OCI-LY1 (cell line): Measurements from ENCODE around the gene MECP2.

ENCODE experiments used
- H2AFZ ChIP-seq: fragments of 200-600 bp; sonication (generic), shearing (Covaris generic); 2 replicates; pipeline ENCODE4 v1.6.0; 2014; ENCODE audit warnings: antibody characterized with exemption, mild to moderate bottlenecking, low read length
- H3F3A ChIP-seq: fragments of 200-600 bp; sonication (generic), shearing (Covaris generic); 2 replicates; pipeline ENCODE4 v1.6.0; 2014; ENCODE audit warnings: mild to moderate bottlenecking, antibody characterized with exemption, low read length, moderate library complexity; ENCODE audit not compliant: insufficient read depth
- H3K27ac ChIP-seq: fragments of 200-600 bp; sonication (generic); 2 replicates; pipeline ENCODE4 v1.5.1; 2014; ENCODE audit warnings: low read length, mixed run types, mild to moderate bottlenecking, low read depth; ENCODE audit not compliant: poor library complexity, severe bottlenecking
- H3K27me3 ChIP-seq: fragments of 200-600 bp; sonication (generic); 2 replicates; pipeline ENCODE4 v1.6.0; 2014; ENCODE audit warnings: antibody characterized with exemption, mild to moderate bottlenecking, low read length, moderate library complexity; ENCODE audit not compliant: insufficient read depth
- H3K36me3 ChIP-seq: fragments of 200-600 bp; sonication (generic); 2 replicates; pipeline ENCODE4 v1.6.1; 2014; ENCODE audit warnings: mild to moderate bottlenecking, antibody characterized with exemption, low read length, moderate library complexity, mixed read lengths; ENCODE audit not compliant: insufficient read depth
- H3K4me1 ChIP-seq: fragments of 200-600 bp; sonication (generic); 2 replicates; pipeline ENCODE4 v1.5.1; 2014; ENCODE audit warnings: mild to moderate bottlenecking, low read length, moderate library complexity; ENCODE audit not compliant: insufficient read depth, severe bottlenecking
- H3K4me2 ChIP-seq: fragments of 200-600 bp; sonication (generic), shearing (Covaris generic); 2 replicates; pipeline ENCODE4 v1.6.1; 2014; ENCODE audit warnings: low read length
- H3K4me3 ChIP-seq: fragments of 200-600 bp; sonication (generic); 2 replicates; pipeline ENCODE4 v1.5.1; 2014; ENCODE audit warnings: low read length, low read depth, mild to moderate bottlenecking, mixed read lengths; ENCODE audit not compliant: poor library complexity, severe bottlenecking
- H3K79me2 ChIP-seq: fragments of 200-600 bp; shearing (Covaris generic); 2 replicates; pipeline ENCODE4 v1.6.1; 2016; ENCODE audit warnings: mixed run types, low read length, mixed read lengths; ENCODE audit not compliant: insufficient read depth
- H3K9ac ChIP-seq: fragments of 200-600 bp; sonication (generic), shearing (Covaris generic); 2 replicates; pipeline ENCODE4 v1.6.1; 2014; ENCODE audit warnings: mild to moderate bottlenecking, low read length, mixed read lengths
- H3K9me2 ChIP-seq: fragments of 200-600 bp; sonication (generic), shearing (Covaris generic); 2 replicates; pipeline ENCODE4 v1.6.1; 2014; ENCODE audit warnings: low read depth, mild to moderate bottlenecking, low read length, mixed read lengths
- H3K9me3 ChIP-seq: fragments of 200-600 bp; shearing (Covaris generic); 2 replicates; pipeline ENCODE4 v1.6.1; 2014; ENCODE audit warnings: low read length, mixed read lengths
- H4K20me1 ChIP-seq: fragments of 200-600 bp; sonication (generic), shearing (Covaris generic); 2 replicates; pipeline ENCODE4 v1.6.0; 2016; ENCODE audit warnings: mild to moderate bottlenecking, low read length; ENCODE audit not compliant: insufficient read depth
- EZH2 ChIP-seq: fragments of 200-600 bp; sonication (generic), shearing (Covaris generic); IDR thresholded peaks from 2 replicates; pipeline ENCODE4 v1.8.0; 2017; ENCODE audit warnings: borderline replicate concordance, mixed run types, mild to moderate bottlenecking, antibody characterized with exemption, low read length, moderate library complexity, mixed read lengths
- TF ChIP-seq, protein P1 (sequence below): fragments of 200-600 bp; sonication (generic), shearing (Covaris generic); IDR thresholded peaks from 2 replicates; pipeline ENCODE4 v1.5.1; 2017; ENCODE audit warnings: mild to moderate bottlenecking, antibody characterized with exemption, low read length, moderate library complexity, mixed read lengths

Gene MECP2

DNA sequence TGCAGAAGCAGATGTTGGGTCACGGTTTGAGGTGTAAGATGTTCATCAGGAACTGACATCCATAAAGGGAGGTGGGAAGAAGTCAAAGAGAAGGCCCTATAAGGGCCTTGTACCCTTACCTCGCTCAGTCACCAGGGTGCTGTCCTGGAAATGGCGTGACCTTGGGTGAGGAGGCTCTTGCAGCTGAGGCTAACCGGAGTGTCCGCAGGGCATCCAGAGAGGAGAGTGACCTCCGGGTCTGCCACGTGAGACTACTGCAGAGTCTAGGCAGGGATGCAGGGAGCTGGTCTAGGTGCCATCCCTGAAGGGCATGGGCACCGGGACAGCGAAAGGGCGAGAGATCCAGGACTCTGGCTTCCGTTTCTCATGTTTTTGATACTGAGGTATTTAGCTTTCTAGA is 49.1 kb downstream of the MECP2 start:
- no peak for TF ChIP-seq EZH2
- TF ChIP-seq, protein P1, sequence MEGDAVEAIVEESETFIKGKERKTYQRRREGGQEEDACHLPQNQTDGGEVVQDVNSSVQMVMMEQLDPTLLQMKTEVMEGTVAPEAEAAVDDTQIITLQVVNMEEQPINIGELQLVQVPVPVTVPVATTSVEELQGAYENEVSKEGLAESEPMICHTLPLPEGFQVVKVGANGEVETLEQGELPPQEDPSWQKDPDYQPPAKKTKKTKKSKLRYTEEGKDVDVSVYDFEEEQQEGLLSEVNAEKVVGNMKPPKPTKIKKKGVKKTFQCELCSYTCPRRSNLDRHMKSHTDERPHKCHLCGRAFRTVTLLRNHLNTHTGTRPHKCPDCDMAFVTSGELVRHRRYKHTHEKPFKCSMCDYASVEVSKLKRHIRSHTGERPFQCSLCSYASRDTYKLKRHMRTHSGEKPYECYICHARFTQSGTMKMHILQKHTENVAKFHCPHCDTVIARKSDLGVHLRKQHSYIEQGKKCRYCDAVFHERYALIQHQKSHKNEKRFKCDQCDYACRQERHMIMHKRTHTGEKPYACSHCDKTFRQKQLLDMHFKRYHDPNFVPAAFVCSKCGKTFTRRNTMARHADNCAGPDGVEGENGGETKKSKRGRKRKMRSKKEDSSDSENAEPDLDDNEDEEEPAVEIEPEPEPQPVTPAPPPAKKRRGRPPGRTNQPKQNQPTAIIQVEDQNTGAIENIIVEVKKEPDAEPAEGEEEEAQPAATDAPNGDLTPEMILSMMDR, result no peak
- Histone ChIP-seq H3K4me3 (no peak overlapping the region), H3K27ac (no peak overlapping the region), H3K9me2 (no peaks in the 10 kb centered on the region), H2AFZ (no peak overlapping the region), H3K27me3 (no peaks in the 10 kb centered on the region), H3K79me2 (no peaks in the 10 kb centered on the region), H3K9me3 (no peaks in the 10 kb centered on the region), H3F3A (no peaks in the 10 kb centered on the region), H3K36me3 (peaks cover 23% of the 10 kb centered on the region), H3K4me2 (no peak overlapping the region), H3K4me1 (peaks cover 33% of the 10 kb centered on the region), H3K9ac (no peak overlapping the region), H4K20me1 (no peaks in the 10 kb centered on the region)

DNA sequence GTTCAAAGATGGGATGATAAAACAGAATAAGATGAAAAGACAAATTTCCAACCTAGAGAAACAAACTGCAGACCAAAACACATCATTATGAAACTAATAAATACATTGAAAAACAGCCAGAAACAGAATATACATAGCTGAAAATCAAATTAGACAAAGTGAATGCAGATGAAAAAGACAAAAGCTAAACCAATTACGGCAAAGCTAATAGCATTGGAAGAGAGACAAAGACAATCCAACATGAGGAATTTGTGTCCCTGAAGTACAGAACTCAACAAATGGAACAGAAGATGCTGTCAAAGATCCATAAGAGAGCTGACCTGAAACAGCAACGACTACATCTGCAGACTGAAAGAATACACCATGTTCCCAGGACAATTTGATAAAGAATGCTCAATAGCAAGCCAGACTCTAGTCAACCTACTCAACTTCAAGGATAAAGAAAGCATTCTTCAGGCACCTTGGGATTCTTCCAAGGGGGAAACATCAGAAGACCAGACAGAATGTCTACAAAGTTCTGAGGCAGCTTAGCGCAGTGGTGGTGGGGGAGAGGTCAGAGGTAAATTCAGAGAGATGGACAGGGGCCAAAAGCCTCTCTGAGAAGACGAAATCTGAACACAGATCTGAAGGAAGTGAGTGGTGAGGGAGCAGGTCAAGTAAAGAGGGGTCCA is 50.4 kb downstream of the MECP2 start:
- Histone ChIP-seq H3K27ac (no peak overlapping the region), H3K79me2 (no peaks in the 10 kb centered on the region), H4K20me1 (no peaks in the 10 kb centered on the region), H3K4me1 (peaks cover 46% of the 10 kb centered on the region), H3K4me2 (no peak overlapping the region), H3K9ac (no peak overlapping the region), H3F3A (no peaks in the 10 kb centered on the region), H3K4me3 (no peak overlapping the region), H2AFZ (no peak overlapping the region), H3K27me3 (no peaks in the 10 kb centered on the region), H3K9me3 (no peaks in the 10 kb centered on the region), H3K9me2 (no peaks in the 10 kb centered on the region), H3K36me3 (peaks cover 23% of the 10 kb centered on the region)
- TF ChIP-seq EZH2, result no peak
- TF ChIP-seq, protein P1, result no peak

DNA sequence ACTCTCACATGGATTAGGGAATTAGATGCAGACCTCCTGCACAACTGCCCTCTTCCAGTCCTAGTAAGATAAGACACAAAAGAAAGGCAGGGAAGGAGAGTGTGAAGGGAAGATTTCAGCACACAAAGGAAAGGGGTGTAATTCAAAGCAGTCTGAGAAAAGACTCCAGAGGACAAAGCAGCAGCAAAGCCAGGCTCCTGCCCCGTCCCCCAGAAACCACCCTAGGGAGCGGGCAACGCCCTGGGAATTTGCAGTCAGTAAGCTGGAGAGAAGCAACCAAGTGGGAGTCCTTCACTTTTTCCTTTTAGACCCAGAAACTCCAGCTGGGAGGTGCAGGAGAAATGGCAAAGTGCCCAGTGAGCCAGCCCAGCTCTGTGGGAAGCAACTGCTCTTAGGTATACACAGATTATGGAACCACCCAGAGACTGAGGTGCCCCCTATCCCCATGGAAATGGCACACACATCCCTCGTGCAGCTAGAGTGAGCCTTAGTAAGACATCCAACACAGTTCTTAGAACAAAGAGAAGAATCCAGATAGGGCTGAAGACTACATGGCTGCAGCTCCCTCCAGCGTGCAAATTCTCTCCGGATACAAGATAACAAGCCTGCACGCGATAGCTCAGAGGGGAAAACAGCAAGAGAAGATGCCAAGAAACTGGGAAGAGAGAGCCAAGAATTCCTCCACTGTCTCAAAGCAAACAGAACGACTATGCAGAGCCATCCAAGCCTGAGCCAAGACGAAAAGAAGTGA is 51.3 kb downstream of the MECP2 start:
- no peak overlapping the region for H3K4me3 ChIP-seq
- H3K27ac ChIP-seq, result no peak overlapping the region

More for the DNA sequence above, 51.3 kb downstream of the MECP2 start:
- Histone ChIP-seq H3K9me3 (no peaks in the 10 kb centered on the region), H3K9me2 (no peaks in the 10 kb centered on the region), H3K27me3 (no peaks in the 10 kb centered on the region), H3K9ac (no peak overlapping the region), H4K20me1 (no peaks in the 10 kb centered on the region), H3K4me1 (peaks cover 46% of the 10 kb centered on the region), H2AFZ (no peak overlapping the region), H3K4me2 (no peak overlapping the region), H3F3A (no peaks in the 10 kb centered on the region), H3K36me3 (peaks cover 23% of the 10 kb centered on the region), H3K79me2 (no peaks in the 10 kb centered on the region)
- no peak for TF ChIP-seq EZH2
- TF ChIP-seq, protein P1, result no peak
